GM06990 (cell line): Measurements from ENCODE around the gene NHLRC4.

Experiments
- DNase-seq: peaks from one replicate; pipeline ENCODE4 v3.0.0-alpha.2; 2011; ENCODE audit not compliant: insufficient read length; ENCODE audit errors: extremely low read depth
- H3K27me3 ChIP-seq: replicated peaks from 2 replicates; pipeline ENCODE4 v1.6.0; 2011; ENCODE audit warnings: low read length; ENCODE audit not compliant: control insufficient read depth, insufficient read depth
- H3K36me3 ChIP-seq: 2 replicates; pipeline ENCODE4 v1.5.1; 2011; ENCODE audit warnings: low read length; ENCODE audit not compliant: control insufficient read depth, insufficient read depth
- H3K4me3 ChIP-seq: replicated peaks from 2 replicates; pipeline ENCODE4 v1.5.1; 2011; ENCODE audit warnings: low read depth, mild to moderate bottlenecking, control low read depth, low read length
- TF ChIP-seq, protein P1 (sequence below): IDR thresholded peaks from 2 replicates; pipeline ENCODE4 v1.5.1; 2011; ENCODE audit warnings: low read length, control low read depth, mild to moderate bottlenecking, inconsistent platforms; ENCODE audit not compliant: insufficient read depth, poor library complexity, severe bottlenecking

Gene NHLRC4

GRCh38 chr16:582614-583331 lies 16.0 kb downstream of the NHLRC4 start:
- H3K4me3 ChIP-seq = no peak overlapping the region
- TF ChIP-seq, protein P1, sequence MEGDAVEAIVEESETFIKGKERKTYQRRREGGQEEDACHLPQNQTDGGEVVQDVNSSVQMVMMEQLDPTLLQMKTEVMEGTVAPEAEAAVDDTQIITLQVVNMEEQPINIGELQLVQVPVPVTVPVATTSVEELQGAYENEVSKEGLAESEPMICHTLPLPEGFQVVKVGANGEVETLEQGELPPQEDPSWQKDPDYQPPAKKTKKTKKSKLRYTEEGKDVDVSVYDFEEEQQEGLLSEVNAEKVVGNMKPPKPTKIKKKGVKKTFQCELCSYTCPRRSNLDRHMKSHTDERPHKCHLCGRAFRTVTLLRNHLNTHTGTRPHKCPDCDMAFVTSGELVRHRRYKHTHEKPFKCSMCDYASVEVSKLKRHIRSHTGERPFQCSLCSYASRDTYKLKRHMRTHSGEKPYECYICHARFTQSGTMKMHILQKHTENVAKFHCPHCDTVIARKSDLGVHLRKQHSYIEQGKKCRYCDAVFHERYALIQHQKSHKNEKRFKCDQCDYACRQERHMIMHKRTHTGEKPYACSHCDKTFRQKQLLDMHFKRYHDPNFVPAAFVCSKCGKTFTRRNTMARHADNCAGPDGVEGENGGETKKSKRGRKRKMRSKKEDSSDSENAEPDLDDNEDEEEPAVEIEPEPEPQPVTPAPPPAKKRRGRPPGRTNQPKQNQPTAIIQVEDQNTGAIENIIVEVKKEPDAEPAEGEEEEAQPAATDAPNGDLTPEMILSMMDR = no peak
- H3K27me3 ChIP-seq = no peaks in the 10 kb centered on the region
- DNase-seq = no peak
- H3K36me3 ChIP-seq = no peaks in the 10 kb centered on the region; the same call in 1 of the 2 replicates

- H3K27me3 ChIP-seq = no peaks in the 10 kb centered on the region
- DNase-seq = no peak
- H3K4me3 ChIP-seq = no peak overlapping the region
- TF ChIP-seq, protein P1 = no peak
- H3K36me3 ChIP-seq = no peaks in the 10 kb centered on the region; the same call in 1 of the 2 replicates
Measured at GRCh38 chr16:583470-583814, 16.6 kb downstream of the NHLRC4 start.

DNA sequence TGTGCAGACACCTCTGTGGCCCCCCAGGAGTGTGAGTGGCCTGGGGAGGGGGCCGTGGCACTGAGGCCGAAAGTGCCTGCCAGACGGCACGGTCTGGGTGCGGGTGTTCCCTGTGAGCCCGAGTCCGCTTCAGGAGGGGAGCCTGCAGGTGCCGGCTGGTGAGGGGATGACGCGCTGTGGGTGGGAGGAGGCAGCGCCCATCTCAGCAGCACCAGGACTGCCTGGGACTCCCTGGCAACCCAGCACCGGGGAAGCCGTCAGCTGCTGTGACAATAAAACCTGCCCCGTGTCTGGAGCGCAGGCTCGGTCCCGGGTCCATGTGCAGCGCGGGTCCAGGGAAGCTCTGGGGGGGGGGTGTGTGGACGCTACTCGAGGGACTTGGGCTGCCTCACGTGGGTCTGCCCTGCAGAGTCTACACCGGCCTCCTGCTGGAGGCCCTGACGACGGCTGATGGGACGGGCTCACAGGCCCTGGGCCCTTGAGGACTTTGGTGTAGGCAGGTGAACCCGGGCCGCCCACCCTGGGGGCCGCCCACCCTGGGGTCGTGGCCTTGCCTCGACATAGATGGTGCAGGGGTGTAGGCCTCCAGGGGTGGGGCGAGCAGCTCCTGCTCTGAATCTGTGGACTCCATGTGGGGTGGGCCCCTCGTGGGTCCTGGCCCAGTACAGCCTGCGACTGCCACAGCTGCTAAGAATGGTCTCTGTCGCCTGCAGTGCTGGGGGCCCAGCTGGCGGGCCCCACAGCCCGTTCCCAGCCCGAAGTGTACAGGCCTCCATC lies 17.2 kb downstream of the NHLRC4 start:
- H3K36me3 ChIP-seq = no peaks in the 10 kb centered on the region; the same call in 1 of the 2 replicates
- TF ChIP-seq, protein P1 = no peak
- no peak for DNase-seq

DNA sequence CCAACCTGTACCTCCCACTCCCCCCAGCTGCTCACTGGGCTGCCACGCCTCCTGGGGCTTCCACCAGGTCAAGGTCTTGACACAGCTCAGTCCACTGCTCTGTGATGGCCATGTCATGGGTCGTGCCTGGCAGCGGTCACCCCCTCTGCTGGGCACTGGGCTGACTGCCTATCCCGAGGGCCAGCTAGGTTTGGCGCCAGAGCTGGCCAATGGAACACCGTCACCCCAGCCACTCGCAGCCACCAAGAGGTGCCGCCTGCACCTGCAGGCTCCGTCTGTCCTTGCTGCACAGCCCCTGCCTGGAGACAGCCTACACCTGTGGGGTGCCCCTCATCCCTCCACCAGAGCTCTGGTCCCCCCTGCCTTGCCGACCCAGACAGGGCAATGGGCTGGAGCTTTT lies 18.5 kb downstream of the NHLRC4 start:
- TF ChIP-seq, protein P1 = no peak
- no peak overlapping the region for H3K4me3 ChIP-seq
- no peaks in the 10 kb centered on the region; the same call in 1 of the 2 replicates for H3K36me3 ChIP-seq
- DNase-seq = no peak
- H3K27me3 ChIP-seq = no peaks in the 10 kb centered on the region

More for the DNA sequence above, 17.2 kb downstream of the NHLRC4 start:
- H3K27me3 ChIP-seq = no peaks in the 10 kb centered on the region
- no peak overlapping the region for H3K4me3 ChIP-seq

DNA sequence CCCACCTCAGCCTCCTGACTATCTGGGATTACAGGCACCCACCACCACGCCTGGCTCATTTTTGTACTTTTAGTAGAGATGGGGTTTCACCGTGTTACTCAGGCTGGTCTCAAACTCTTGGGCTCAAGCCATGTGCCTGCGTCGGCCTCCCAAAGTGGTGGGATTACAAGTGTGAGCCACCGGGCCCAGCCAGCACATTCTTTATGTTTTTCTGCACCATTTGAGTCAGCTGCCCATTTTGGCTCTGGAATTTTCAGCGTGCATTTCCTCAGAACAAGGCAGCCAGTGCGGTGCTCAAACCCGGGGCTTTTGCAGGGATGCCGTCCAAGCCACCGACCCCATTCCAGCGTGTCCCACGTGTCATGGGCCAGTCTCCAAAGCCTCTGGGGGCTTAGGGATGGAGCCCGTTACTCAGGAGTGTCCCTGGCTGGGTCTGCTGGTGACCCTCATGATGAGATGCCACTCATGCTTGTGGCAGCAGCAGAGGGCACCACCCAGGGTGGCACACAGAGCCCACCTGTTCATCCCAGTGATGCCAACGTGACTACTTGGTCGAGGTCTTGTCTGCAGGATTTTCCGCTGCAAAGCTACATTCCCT lies 19.3 kb downstream of the NHLRC4 start:
- no peak for DNase-seq
- TF ChIP-seq, protein P1 = no peak
- Histone ChIP-seq H3K36me3 (no peaks in the 10 kb centered on the region; the same call in 1 of the 2 replicates), H3K4me3 (no peak overlapping the region), H3K27me3 (no peaks in the 10 kb centered on the region)
